Caco-2 (cell line): Measurements from ENCODE around the gene CHMP4A. TPM values are rescaled to one million over a fixed set of nuclear protein-coding genes. Genes with fewer than 3 reads are reported as not detected.
A peak's percentile ranks its signal among the peaks of the same experiment; 100 is the strongest.

Experiments
- BruUV-seq: library from RNA; stranded (reverse); fragments of 400-500 nt; replicated peaks from 2 replicates; lab custom pipeline; 2021; lab: Mats Ljungman, UMichigan
- CTCF ChIA-PET: fragments of 300-600 bp; sonication (Branson Sonifier 250); formaldehyde crosslinking; loops from one replicate; lab custom pipeline; 2022; ENCODE audit warnings: antibody characterized with exemption; lab: Charles Lee
- POLR2A ChIA-PET: fragments of 300-600 bp; sonication (Branson Sonifier 250); formaldehyde crosslinking; loops from one replicate; lab custom pipeline; 2022; ENCODE audit warnings: antibody characterized with exemption; lab: Charles Lee
- DNase-seq, 2 experiments: peaks; one replicate each; pipeline versions ENCODE4 v3.0.0 to v3.0.0-alpha.2; 2020 to 2022
- H3K27me3 ChIP-seq: replicated peaks from 2 replicates; pipeline ENCODE4 v1.6.0; 2011; ENCODE audit warnings: low read length; ENCODE audit not compliant: control insufficient read depth, insufficient read depth
- H3K36me3 ChIP-seq: 2 replicates; pipeline ENCODE4 v1.5.1; 2011; ENCODE audit warnings: low read length; ENCODE audit not compliant: control insufficient read depth, insufficient read depth
- H3K4me1 ChIP-seq: fragments of 250-450 bp; sonication (Bioruptor Pico); 2 replicates; pipeline ENCODE4 v1.5.1; 2020; ENCODE audit warnings: mild to moderate bottlenecking
- H3K4me3 ChIP-seq: 2 replicates; pipeline ENCODE4 v1.5.1; 2011; ENCODE audit warnings: low read depth, mild to moderate bottlenecking, control low read depth, low read length
- H3K9me3 ChIP-seq: fragments of 250-450 bp; sonication (Bioruptor Pico); 2 replicates; pipeline ENCODE4 v1.5.1; 2020; ENCODE audit warnings: mild to moderate bottlenecking, moderate library complexity
- H3K27ac Mint-ChIP-seq: one replicate; pipeline ENCODE4 v1.8.0; 2022; ENCODE audit warnings: mixed read lengths; ENCODE audit not compliant: unreplicated experiment
- H3K27me3 Mint-ChIP-seq: one replicate; pipeline ENCODE4 v1.8.0; 2022; ENCODE audit warnings: mixed read lengths; ENCODE audit not compliant: insufficient read depth, unreplicated experiment
- H3K36me3 Mint-ChIP-seq: one replicate; pipeline ENCODE4 v1.8.0; 2022; ENCODE audit warnings: mild to moderate bottlenecking, mixed read lengths; ENCODE audit not compliant: insufficient read depth, unreplicated experiment
- H3K4me1 Mint-ChIP-seq: one replicate; pipeline ENCODE4 v1.8.0; 2022; ENCODE audit warnings: low read depth, mixed read lengths; ENCODE audit not compliant: unreplicated experiment
- H3K4me3 Mint-ChIP-seq: one replicate; pipeline ENCODE4 v1.8.0; 2022; ENCODE audit warnings: mild to moderate bottlenecking, moderate library complexity, mixed read lengths; ENCODE audit not compliant: unreplicated experiment
- H3K9me3 Mint-ChIP-seq: one replicate; pipeline ENCODE4 v1.8.0; 2022; ENCODE audit warnings: mixed read lengths; ENCODE audit not compliant: unreplicated experiment
- intact Hi-C: fragments of 100-400 bp; cut with micrococcal nuclease; formaldehyde crosslinking; loops from one replicate; pipeline ENCODE4 v1.10.0; 2022; ENCODE audit not compliant: unreplicated experiment
- total RNA-seq: library from RNA; stranded (reverse); gene quantifications from 2 replicates; pipeline ENCODE4 v1.2.3, GENCODE V29; 2022
- TF ChIP-seq, protein P1 (sequence below), 2 experiments: fragments of 200-600 bp in 1 of 2; IDR thresholded peaks; 1 replicate in 1 of 2; 2 replicates in 1 of 2; pipeline versions ENCODE4 v1.5.1 to v1.8.0; 2011 to 2022; ENCODE audit warnings: antibody characterized with exemption in 1 of 2, control low read depth in 1 of 2, inconsistent platforms in 1 of 2, low read depth in 1 of 2, low read length in 1 of 2, mild to moderate bottlenecking in 1 of 2, moderate library complexity in 1 of 2; ENCODE audit not compliant: insufficient read depth in 1 of 2, severe bottlenecking in 1 of 2, unreplicated experiment in 1 of 2

Gene CHMP4A
- total RNA-seq, 1 experiment from 2014 or later: 57.7 TPM

DNA sequence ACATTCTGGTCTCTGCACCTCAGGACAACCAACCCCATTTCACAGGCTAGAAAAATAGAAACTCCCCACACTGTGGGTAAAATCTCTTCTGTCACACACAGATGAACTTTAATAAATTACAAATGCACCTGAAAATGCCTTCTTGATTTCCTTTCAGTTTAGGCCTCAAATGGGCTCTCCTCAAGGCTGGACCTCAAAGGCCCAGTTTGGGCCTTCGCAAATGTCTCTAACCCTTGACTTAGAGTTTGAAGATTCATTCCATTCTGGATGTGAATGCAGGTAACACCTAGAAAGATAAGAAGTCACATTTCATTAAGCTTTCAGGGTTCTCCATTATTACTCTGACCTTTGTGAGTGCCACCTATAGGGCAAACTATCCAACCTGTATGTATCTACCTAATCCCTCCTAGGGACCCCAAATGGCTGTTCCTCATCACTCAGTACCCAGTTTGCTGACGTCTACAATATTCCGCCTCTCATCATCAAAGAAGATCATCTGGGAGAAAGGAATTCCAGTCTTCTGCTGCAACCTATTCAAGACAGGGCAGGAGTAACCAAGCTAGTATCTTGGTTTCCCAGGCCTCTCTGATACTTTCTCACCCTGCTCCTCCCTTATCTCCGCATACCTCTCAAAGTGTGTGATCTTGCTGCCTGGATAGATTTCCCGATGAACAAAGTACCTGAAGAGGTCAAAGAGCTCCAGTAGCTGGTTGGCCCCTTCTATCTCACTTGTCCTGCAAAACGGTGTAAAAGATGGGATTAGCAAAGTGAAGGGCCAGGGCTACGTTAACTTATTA, 776 bp upstream of the CHMP4A start:
- intact Hi-C loops: loop anchor here (1.0 to 2.0 kb wide), 2 partner anchors 19 to 73 kb away; partner anchors contain the start of genes EMC9 and TM9SF1
- H3K27ac Mint-ChIP-seq: peak overlapping the region; percentile 97
- H3K9me3 Mint-ChIP-seq: no peaks in the 10 kb centered on the region
- TF ChIP-seq, protein P1, sequence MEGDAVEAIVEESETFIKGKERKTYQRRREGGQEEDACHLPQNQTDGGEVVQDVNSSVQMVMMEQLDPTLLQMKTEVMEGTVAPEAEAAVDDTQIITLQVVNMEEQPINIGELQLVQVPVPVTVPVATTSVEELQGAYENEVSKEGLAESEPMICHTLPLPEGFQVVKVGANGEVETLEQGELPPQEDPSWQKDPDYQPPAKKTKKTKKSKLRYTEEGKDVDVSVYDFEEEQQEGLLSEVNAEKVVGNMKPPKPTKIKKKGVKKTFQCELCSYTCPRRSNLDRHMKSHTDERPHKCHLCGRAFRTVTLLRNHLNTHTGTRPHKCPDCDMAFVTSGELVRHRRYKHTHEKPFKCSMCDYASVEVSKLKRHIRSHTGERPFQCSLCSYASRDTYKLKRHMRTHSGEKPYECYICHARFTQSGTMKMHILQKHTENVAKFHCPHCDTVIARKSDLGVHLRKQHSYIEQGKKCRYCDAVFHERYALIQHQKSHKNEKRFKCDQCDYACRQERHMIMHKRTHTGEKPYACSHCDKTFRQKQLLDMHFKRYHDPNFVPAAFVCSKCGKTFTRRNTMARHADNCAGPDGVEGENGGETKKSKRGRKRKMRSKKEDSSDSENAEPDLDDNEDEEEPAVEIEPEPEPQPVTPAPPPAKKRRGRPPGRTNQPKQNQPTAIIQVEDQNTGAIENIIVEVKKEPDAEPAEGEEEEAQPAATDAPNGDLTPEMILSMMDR (IDR thresholded peaks at IDR 0.05; ENCODE audit: insufficient read depth in 1 of 2, low read depth in 1 of 2, low read length in 1 of 2, severe bottlenecking in 1 of 2, unreplicated experiment in 1 of 2): no peak
- no peaks in the 10 kb centered on the region for H3K27me3 ChIP-seq
- no peaks in the 10 kb centered on the region for H3K9me3 ChIP-seq
- H3K36me3 Mint-ChIP-seq: peaks cover 59% of the 10 kb centered on the region
- H3K4me1 Mint-ChIP-seq: peaks cover 13% of the 10 kb centered on the region
- POLR2A ChIA-PET: interaction anchor here (0.6 to 3.0 kb wide), 11 partner anchors 17 to 230 kb away, joined by 3 to 28 read pairs (median 5); partner anchors contain the start of genes CIDEB, DCAF11, EMC9 and PSME2
- DNase-seq: no peak
- CTCF ChIA-PET: interaction anchor here (0.7 to 1.6 kb wide), 8 partner anchors 24 to 94 kb away, joined by 3 to 10 read pairs (median 4); partner anchors contain the start of genes CIDEB, IRF9 and TINF2
- BruUV-seq: TSS peak; percentile 88
- peak overlapping the region; percentile 88 for H3K4me3 ChIP-seq
- no peaks in the 10 kb centered on the region for H3K27me3 Mint-ChIP-seq
- H3K4me1 ChIP-seq: peaks cover 12% of the 10 kb centered on the region
- H3K4me3 Mint-ChIP-seq: peak overlapping the region; percentile 91
- H3K36me3 ChIP-seq: peaks cover 1% of the 10 kb centered on the region

DNA sequence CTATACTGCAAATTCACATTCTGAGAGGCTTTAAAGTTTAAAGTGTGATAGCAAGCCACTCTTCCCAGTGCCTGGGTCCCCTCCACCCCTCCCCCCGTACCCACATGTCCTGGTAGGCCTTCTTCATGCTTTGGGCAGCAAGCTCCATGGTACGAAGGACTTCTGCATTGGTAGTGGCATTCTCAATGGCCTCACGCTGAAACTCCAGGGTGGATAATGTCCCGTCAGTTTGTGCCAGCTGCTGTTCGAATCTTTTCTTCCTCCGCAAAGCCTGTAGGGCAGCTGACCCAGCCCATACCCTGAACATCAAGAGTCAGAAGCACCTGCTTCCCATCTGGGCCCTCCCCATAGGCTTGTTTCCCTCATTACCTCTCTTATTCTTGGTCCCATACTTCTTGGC, 2.0 kb downstream of the CHMP4A start:
- Histone ChIP-seq H3K4me3 (no peak overlapping the region), H3K4me1 (peaks cover 12% of the 10 kb centered on the region), H3K36me3 (peaks cover 4% of the 10 kb centered on the region), H3K27me3 (no peaks in the 10 kb centered on the region), H3K9me3 (no peaks in the 10 kb centered on the region)
- POLR2A ChIA-PET: interaction anchor here (0.6 kb wide), 1 partner anchor 31 kb away, joined by 3 read pairs; the partner anchor contains the start of gene TINF2
- no TSS peak for BruUV-seq
- TF ChIP-seq, protein P1 (IDR thresholded peaks at IDR 0.05; ENCODE audit: insufficient read depth in 1 of 2, low read depth in 1 of 2, low read length in 1 of 2, severe bottlenecking in 1 of 2, unreplicated experiment in 1 of 2): no peak
- DNase-seq: no peak
- Mint-ChIP-seq H3K27ac (no peak overlapping the region), H3K4me1 (peaks cover 12% of the 10 kb centered on the region), H3K27me3 (no peaks in the 10 kb centered on the region), H3K9me3 (no peaks in the 10 kb centered on the region), H3K36me3 (peaks cover 72% of the 10 kb centered on the region), H3K4me3 (no peak overlapping the region)
- intact Hi-C loops: no loop called here
- CTCF ChIA-PET: interaction anchor here (0.9 kb wide), 1 partner anchor 31 kb away, joined by 3 read pairs; the partner anchor contains the start of gene TINF2

DNA sequence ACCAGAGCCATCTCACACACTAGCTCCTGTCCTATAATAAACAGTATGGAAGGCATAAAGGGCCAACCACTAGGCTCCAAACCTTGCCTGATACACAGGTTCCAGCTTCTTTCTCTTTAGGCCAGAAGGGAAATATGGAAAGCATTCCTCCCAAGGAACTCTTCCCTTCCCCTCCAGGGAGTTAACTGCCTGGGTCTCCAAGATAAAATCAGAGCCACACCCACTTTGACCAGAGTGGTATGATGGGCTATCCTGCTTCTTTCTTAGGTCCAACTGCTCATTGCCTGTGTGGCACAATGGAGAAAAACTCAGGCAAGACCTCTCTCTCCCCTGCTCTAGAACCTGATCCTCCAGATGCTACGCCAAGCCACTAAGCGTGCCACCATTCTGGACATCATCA, 5.7 kb downstream of the CHMP4A start:
- POLR2A ChIA-PET: no interaction called here
- Mint-ChIP-seq H3K4me1 (no peaks in the 10 kb centered on the region), H3K4me3 (no peak overlapping the region), H3K9me3 (peaks cover 8% of the 10 kb centered on the region), H3K36me3 (peaks cover 52% of the 10 kb centered on the region), H3K27ac (no peak overlapping the region), H3K27me3 (no peaks in the 10 kb centered on the region)
- Histone ChIP-seq H3K9me3 (peaks cover 6% of the 10 kb centered on the region), H3K36me3 (peaks cover 4% of the 10 kb centered on the region), H3K4me3 (no peak overlapping the region), H3K27me3 (no peaks in the 10 kb centered on the region), H3K4me1 (no peaks in the 10 kb centered on the region)
- no peak for DNase-seq
- intact Hi-C loops: no loop called here
- BruUV-seq: no TSS peak
- CTCF ChIA-PET: interaction anchor here (0.7 kb wide), 1 partner anchor 68 kb away, joined by 3 read pairs; no protein-coding TSS in a partner anchor
- TF ChIP-seq, protein P1 (IDR thresholded peaks at IDR 0.05; ENCODE audit: insufficient read depth in 1 of 2, low read depth in 1 of 2, low read length in 1 of 2, severe bottlenecking in 1 of 2, unreplicated experiment in 1 of 2): no peak
